ENCODE measurements around the gene PRKCA.

DNA sequence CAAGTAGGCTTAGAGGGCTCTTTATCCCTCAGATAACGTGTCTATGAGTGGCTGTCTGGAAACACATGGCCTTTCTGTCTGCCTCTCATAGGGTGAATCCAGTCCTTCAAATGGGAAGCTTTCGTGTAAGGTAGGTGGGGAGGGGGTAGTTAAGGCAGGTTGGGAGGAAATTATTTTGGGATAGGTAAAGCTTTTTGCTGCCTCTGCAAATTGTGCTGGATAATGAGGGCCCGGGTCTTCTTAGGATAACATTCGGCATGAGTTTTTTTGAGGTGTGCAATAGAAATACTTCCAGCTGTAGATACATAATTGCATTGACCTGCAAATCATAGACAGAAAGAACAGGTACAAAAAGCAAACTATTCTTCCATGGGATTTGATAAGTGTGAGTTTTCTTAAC lies 189.7 kb downstream of the PRKCA start:
- TF ChIP-seq EZH2 (IDR thresholded peaks at IDR 0.05) = no peak
- TF ChIP-seq POLR2AphosphoS5 (IDR thresholded peaks at IDR 0.05; ENCODE audit: borderline replicate concordance, low read depth, low read length) = no peak

Data from SK-N-MC (cell line).